ENCODE results near the gene CMTM2.
"Not testable (repeated sequence)": the region's sequence is repeated elsewhere in the genome, so short reads cannot be mapped to it uniquely, and the experiment has no call there.

CMTM2 gene

GRCh38 chr16:66585481-66586239 lies 6.4 kb downstream of the CMTM2 start:
- no peak for DNase-seq (ENCODE audit: low spot score)

GRCh38 chr16:66587881-66588600 lies 8.8 kb downstream of the CMTM2 start:
- no peak for DNase-seq (ENCODE audit: low spot score)

- DNase-seq (ENCODE audit: low spot score) = peak; percentile 72
Measured at GRCh38 chr16:66588981-66589713, 9.9 kb downstream of the CMTM2 start.

GRCh38 chr16:66590322-66590721 lies 11.1 kb downstream of the CMTM2 start:
- peak; percentile 57 for DNase-seq (ENCODE audit: low spot score)

GRCh38 chr16:66591018-66591417 lies 11.8 kb downstream of the CMTM2 start:
- DNase-seq (ENCODE audit: low spot score) = no peak

DNA sequence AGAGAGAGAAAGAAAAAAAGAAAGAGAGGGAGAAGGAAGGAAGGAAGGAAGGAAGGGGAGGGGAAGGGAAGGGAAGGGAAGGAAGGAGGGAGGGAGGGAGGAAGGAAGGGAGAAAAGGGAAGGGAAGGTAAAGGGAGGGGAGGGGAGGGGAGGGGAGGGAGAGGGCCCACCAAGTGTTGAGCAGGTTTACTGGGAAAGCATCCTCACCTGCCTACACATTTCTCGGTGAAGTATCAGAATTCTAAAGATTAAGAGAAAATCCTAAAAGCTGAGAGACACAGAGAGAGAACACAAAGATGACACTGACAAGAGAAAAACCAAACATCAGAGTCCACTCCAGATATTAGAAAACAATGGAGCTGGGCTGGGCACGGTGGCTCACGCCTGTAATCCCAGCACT lies 13.0 kb downstream of the CMTM2 start:
- no peak for DNase-seq (ENCODE audit: low spot score)

DNA sequence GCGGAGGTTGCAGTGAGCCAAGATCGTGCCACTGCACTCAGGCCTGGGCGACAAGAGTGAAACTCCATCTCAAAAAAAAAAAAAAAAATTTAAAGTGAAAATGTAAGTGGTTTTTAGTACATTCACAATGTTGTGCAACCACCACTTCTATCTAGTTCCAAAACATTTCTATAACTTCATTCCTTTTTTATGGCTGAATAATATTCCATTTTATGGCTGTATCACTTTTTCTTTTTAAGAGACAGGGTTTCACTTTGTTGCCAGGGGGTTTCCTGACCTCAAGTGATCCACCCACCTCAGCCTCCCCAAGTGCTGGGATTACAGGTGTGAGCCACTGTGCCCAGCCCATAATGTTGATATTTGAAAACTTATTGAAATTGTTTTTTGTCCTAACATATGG lies 13.6 kb downstream of the CMTM2 start:
- no peak for DNase-seq (ENCODE audit: low spot score)

DNA sequence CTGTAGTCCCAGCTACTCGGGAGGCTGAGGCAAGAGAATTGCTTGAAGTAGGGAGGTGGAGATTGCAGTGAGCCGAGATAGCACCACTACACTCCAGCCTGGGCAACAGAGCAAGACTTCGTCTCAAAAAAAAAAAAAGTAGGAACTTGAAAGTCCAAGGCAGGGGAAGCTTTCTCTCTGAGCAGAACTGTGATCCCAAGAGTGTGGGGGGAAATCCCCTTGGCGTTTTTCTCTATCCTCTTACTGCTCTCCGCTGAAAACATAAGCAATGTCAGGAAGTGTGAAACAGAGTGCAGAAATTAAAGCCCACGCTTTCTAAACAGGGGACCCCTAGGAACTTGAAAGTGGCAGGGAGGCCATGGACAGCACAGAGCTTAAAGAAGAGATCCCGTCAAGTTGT lies 15.5 kb downstream of the CMTM2 start:
- no peak for DNase-seq (ENCODE audit: low spot score)

DNA sequence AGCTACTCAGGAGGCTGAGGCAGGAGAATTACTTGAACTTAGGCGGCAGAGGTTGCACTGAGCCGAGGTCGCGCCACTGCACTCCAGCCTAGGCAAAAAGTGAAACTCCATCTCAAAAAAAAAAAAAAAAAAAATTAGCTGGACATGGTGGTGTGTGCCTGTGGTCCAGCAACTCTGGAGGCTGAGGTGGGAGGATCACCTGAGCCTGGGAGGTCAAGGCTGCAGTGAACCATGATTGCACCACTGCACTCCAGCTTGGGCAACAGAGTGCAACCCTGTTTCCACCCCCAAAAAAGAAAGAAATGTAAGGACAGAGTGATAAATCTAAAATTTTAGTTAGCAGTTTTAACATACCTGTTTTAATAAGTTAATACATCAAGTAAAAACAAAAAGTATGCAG lies 17.3 kb downstream of the CMTM2 start:
- not testable (repeated sequence) for DNase-seq (ENCODE audit: low spot score)

DNA sequence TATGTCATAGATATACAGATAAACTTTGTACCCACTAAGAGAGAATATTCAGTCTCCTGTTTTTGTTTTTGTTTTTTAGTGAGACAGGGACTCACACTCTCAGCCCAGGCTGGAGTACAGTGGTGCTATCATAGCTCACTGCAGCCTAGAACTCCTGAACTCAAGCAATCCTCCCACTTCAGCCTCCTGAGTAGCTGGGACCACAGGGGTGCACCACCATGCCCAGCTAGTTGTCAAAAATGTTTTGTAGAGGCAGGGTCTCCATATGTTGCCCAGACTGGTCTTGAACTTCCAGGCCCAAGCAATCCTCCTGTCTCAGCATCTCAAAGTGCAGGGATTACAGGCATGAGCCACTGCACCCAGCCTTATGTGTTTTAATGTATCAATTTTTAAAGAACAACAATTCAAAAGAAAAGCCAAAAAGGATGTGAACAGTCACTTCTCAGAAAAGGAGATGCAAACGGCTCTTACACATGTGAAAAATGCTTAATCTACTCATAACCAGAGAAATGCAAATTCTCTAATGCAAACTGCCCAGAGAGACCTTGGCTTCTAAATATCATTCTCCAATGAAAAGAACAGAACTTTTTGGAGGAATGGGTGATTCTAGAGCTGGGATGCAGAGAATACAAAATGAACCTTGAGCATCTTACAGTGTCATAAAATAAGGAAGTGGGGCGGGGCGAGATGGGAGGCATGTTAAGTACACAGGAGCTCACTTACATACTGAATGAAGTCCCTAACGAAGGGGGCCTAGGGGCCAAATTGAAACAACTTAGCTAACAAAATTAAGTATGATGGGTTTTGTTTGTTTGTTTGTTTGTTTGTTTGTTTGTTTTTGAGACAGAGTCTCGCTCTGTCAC lies 18.0 kb downstream of the CMTM2 start:
- peak; percentile 73 for DNase-seq (ENCODE audit: low spot score)

DNA sequence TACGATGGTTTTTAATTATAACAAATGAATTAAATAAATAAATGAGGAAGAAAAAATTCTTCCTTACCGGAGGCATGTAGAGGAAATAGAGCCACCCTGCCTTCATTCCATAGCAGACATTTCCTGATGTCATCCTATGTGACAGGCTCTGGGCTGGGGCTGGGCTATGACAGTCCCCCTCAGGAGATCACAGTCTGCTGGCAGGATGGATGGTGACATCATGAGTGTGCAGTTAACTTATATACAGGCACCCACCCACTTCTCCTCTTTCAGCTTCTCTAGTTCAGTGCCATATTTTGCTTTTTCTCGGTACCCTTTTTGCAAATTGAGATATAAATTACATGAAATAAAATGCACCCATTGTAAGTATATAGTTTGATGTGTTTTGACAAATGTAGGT lies 18.8 kb downstream of the CMTM2 start:
- peak; percentile 38 for DNase-seq (ENCODE audit: low spot score)

- DNase-seq (ENCODE audit: low spot score) = no peak
Measured at GRCh38 chr16:66599726-66600125, 20.5 kb downstream of the CMTM2 start.

- DNase-seq (ENCODE audit: low spot score) = no peak
Measured at GRCh38 chr16:66600477-66600876, 21.2 kb downstream of the CMTM2 start.

GRCh38 chr16:66601471-66601870 lies 22.2 kb downstream of the CMTM2 start:
- no peak for DNase-seq (ENCODE audit: low spot score)

GRCh38 chr16:66603537-66604375 lies 24.5 kb downstream of the CMTM2 start:
- DNase-seq (ENCODE audit: low spot score) = peak; percentile 83

- DNase-seq (ENCODE audit: low spot score) = peak; percentile 71
Measured at GRCh38 chr16:66604376-66605176, 25.3 kb downstream of the CMTM2 start, which contains the start of gene CMTM3. CMTM3 (plus strand) TSS chr16:66604704; CDS start chr16:66604806, 102 bp downstream.

- peak; percentile 21 for DNase-seq (ENCODE audit: low spot score)
Measured at GRCh38 chr16:66605177-66605978, 26.1 kb downstream of the CMTM2 start.

- DNase-seq (ENCODE audit: low spot score) = peak; percentile 25
Measured at GRCh38 chr16:66605979-66606751, 26.9 kb downstream of the CMTM2 start.

Measured in activated CD4-positive, alpha-beta T cell treated with anti-CD3 and anti-CD28 coated beads, Interleukin-2, Interleukin-4, amounts not matched to agents 100 ng/mL and 50 ng/mL, durations not matched to agents 16 hours and 8 hours (primary cell).